Measurements from ENCODE around the gene KCNH1. TPM values are rescaled to one million over a fixed set of nuclear protein-coding genes. Genes with fewer than 3 reads are reported as not detected.

Gene KCNH1
- total RNA-seq, 4 donors from 2014 or later: 0.24 to 1.6 TPM; not detected in 2

DNA sequence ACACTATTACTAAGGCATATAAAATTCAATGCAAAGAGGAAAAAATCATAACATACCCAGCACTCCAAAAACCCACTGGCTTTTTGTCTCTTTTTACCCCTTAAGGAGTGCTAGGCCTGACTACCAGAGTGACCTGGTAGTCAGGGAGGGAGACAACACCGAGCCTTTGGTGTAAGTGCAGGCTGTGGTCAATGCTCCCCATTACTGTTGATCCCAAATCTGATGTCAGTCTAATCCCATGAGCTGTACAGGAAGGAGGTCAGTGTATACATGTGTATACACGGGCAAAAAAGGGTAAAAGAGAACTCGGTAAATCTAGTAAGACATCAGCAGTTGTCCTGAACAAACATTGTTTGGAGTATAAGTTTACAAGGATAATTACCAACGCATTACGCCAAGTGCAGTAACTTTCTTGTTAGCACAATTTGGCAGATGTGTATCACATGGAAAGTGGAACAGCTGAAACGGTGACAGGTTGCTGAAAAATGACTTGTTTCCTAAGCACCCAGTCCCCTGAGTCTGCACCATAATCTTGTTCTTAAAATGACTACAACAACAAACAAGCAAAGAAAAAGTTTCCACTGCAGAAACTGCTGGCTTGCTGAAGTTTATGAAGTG, 217.9 kb downstream of the KCNH1 start:
- ATAC-seq (ENCODE audit: low FRiP score): no peak
- TF ChIP-seq, protein P1, sequence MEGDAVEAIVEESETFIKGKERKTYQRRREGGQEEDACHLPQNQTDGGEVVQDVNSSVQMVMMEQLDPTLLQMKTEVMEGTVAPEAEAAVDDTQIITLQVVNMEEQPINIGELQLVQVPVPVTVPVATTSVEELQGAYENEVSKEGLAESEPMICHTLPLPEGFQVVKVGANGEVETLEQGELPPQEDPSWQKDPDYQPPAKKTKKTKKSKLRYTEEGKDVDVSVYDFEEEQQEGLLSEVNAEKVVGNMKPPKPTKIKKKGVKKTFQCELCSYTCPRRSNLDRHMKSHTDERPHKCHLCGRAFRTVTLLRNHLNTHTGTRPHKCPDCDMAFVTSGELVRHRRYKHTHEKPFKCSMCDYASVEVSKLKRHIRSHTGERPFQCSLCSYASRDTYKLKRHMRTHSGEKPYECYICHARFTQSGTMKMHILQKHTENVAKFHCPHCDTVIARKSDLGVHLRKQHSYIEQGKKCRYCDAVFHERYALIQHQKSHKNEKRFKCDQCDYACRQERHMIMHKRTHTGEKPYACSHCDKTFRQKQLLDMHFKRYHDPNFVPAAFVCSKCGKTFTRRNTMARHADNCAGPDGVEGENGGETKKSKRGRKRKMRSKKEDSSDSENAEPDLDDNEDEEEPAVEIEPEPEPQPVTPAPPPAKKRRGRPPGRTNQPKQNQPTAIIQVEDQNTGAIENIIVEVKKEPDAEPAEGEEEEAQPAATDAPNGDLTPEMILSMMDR (IDR thresholded peaks at IDR 0.05): no peak
- DNase-seq (ENCODE audit: low spot score): no peak

DNA sequence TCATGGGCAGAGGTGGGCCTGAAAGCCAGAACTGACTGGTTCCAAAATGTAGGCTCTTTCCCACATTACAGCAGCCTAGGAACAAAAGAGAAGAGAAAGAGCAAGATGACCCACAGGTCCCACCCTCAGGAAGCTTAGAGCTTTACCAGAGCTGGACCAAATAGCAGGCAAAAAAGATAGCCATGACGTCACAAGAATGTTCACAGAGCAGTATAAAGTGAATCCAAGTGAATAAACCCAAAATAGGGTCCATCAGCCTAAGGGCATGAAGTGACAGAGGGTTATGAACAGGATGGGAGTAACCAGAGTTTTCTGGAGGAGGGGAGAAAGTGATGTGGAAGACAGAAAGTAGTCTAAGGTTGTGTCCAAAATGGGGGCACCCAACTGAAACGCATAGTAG, 221.2 kb downstream of the KCNH1 start:
- DNase-seq (ENCODE audit: low spot score) (no peak), ATAC-seq (ENCODE audit: low FRiP score) (no peak)
- TF ChIP-seq, protein P1 (IDR thresholded peaks at IDR 0.05): no peak

DNA sequence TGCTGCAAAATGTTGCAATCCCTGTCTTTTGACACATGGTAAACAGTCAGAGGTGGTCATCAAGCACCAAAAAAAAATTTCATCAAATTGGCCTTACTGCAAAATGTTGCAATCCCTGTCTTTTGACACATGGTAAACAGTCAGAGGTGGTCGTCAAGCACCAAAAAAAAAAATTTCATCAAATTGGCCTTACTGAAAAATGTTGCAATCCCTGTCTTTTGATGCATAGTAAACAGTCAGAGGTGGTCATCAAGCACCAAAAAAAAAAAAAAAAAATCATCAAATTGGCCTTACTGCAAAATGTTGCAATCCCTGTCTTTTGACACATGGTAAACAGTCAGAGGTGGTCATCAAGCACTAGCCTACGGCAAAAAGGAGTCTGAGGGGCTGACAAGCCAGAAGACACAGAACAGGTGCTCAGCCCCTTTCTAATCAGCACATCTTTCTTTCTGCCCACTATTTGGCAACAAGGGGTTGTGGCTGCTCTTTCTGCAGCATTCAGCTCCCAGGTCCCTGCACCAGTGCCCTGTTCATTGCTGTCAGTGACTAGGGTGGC, 223.8 kb downstream of the KCNH1 start:
- DNase-seq (ENCODE audit: low spot score) (no peak), ATAC-seq (ENCODE audit: low FRiP score) (no peak)
- TF ChIP-seq, protein P1 (IDR thresholded peaks at IDR 0.05): no peak

DNA sequence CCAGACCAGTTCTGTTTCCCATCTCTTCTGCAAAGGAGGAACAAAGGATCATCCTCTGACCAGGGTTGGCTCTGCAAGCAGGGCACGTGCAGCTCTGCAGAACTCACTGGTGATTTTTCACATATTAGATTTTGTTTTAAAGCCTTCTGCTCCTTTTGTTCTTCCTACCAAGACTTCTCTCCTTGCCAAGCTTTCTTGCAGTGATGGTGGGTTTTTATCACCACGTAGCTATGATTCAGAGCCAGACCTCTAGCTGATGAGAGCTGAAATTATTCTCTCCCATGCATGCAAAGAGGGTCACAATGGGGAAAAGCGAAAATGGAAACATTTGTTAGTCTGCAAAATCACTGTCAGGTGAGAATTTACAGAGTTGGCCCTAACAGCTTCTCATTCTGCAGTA, 225.2 kb downstream of the KCNH1 start:
- TF ChIP-seq, protein P1 (IDR thresholded peaks at IDR 0.05): no peak
- no peak for ATAC-seq (ENCODE audit: low FRiP score)
- no peak for DNase-seq (ENCODE audit: low spot score)

DNA sequence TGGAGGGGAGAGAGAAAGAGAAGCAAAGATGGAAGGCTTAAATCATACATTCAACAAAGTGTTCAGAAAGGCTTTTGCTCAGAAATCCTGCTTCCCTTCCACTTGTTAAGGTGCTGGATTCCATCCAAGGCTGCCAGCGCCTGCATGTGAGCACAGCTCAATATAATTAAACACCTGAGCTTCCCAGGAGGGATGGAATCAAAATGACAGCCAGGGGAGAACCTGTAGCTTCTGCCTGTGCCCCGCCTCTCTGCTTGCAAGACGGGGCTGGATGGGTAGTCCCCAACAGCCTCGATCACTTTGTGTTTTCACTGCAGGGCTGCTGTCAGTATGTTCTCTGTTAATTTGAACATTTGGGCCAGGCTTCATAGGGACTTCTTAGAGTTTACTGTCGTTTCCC, 225.7 kb downstream of the KCNH1 start:
- no peak for ATAC-seq (ENCODE audit: low FRiP score)
- TF ChIP-seq, protein P1 (IDR thresholded peaks at IDR 0.05): no peak
- DNase-seq (ENCODE audit: low spot score): no peak

DNA sequence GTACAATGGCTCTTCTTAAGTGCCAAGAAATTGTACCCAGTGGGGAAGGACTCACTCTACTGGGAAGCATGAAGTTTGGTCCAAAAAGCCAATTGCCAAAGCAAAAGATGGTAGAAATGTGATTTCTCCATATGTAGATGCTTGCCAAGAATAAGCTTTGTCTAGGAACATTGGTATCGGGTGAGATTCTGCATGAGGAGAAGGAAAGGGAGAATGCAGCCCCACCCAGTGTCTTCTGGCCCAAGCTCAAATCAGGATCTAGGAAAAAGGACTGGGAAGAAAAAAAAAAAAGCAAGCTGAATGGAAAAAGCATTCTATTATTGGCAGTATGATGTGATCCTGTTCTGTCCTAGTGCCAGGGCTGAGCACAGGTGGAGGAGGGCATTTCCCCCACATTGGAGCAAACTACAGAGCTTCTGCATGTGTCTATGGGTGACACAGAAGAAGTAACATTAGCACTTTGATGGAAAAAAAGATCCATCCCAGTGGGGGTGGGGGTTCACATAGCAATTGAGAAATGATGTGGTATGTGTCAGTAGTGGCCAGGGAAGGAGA, 226.6 kb downstream of the KCNH1 start:
- TF ChIP-seq, protein P1 (IDR thresholded peaks at IDR 0.05): no peak
- DNase-seq (ENCODE audit: low spot score) (no peak), ATAC-seq (ENCODE audit: low FRiP score) (no peak)

DNA sequence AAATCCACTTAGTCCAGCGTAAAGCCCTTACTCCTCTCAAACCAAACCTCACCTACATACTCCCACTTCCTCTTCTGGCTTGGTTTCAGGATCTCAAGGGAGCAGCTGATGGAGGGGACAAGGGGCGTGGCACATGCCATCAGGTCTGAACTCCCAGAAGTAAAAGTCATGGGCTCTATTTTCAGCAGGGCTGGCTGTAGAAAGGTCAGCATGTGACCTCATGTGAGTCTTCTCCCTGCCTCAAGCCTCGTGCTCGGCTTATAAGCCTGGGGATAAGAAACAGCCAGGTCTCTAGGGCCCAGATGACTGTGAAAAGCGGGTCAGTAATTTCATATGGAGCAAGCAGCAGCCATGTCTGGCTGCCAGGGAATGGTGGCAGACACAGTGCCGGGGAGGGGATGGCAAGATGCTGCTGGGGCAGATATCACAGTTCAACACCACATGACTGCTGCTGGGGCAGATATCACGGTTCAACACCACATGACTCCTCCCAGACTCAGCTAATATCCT, 227.9 kb downstream of the KCNH1 start:
- ATAC-seq (ENCODE audit: low FRiP score): no peak
- no peak for DNase-seq (ENCODE audit: low spot score)
- TF ChIP-seq, protein P1 (IDR thresholded peaks at IDR 0.05): no peak
